Tibial nerve (tissue), 4 donors: ENCODE measurements around the gene GBGT1.

Experiments
- EP300 ChIP-seq, 2 donors: sonication (generic); formaldehyde crosslinking; IDR thresholded peaks; one replicate each; pipeline ENCODE4 v1.6.1; 2017; ENCODE audit warnings: antibody characterized with exemption in 2 of 2, mild to moderate bottlenecking in 1 of 2
- POLR2A ChIP-seq, 2 donors: fragments of 450-650 bp; IDR thresholded peaks; one replicate each; pipeline ENCODE4 v1.6.1; 2017; ENCODE audit warnings: antibody characterized with exemption in 2 of 2, mild to moderate bottlenecking in 2 of 2, moderate library complexity in 2 of 2
- TF ChIP-seq, protein P1 (sequence below), 5 experiments: fragments of 200-600 bp in 3 of 5; fragments of 450-650 bp in 2 of 5; sonication (generic) in 3 of 5; IDR thresholded peaks; one replicate each; pipeline ENCODE4 v1.5.1; 2016 to 2019; ENCODE audit warnings: antibody characterized with exemption in 5 of 5, mild to moderate bottlenecking in 3 of 5, moderate library complexity in 2 of 5

GRCh38 chr9:133167769-133168168, 4.1 kb upstream of the GBGT1 start:
- no peak for TF ChIP-seq POLR2A (IDR thresholded peaks at IDR 0.05)
- TF ChIP-seq, protein P1, sequence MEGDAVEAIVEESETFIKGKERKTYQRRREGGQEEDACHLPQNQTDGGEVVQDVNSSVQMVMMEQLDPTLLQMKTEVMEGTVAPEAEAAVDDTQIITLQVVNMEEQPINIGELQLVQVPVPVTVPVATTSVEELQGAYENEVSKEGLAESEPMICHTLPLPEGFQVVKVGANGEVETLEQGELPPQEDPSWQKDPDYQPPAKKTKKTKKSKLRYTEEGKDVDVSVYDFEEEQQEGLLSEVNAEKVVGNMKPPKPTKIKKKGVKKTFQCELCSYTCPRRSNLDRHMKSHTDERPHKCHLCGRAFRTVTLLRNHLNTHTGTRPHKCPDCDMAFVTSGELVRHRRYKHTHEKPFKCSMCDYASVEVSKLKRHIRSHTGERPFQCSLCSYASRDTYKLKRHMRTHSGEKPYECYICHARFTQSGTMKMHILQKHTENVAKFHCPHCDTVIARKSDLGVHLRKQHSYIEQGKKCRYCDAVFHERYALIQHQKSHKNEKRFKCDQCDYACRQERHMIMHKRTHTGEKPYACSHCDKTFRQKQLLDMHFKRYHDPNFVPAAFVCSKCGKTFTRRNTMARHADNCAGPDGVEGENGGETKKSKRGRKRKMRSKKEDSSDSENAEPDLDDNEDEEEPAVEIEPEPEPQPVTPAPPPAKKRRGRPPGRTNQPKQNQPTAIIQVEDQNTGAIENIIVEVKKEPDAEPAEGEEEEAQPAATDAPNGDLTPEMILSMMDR (IDR thresholded peaks at IDR 0.05) = no peak
- TF ChIP-seq EP300 (IDR thresholded peaks at IDR 0.05) = no peak
